ENCODE measurements around the gene RETNLB. TPM values are rescaled to one million over a fixed set of nuclear protein-coding genes. Genes with fewer than 3 reads are reported as not detected.

Gene RETNLB
- total RNA-seq (not detected), polyA plus RNA-seq (ENCODE audit: insufficient read depth, low read depth, low replicate concordance) (not detected)
- long read RNA-seq, donor 1: 0 reads
- long read RNA-seq, donor 2: 0 reads
- long read RNA-seq, donor 3: 0 reads
- long read RNA-seq, donor 4: 0 reads
- long read RNA-seq, donor 5: 0 reads
- long read RNA-seq, donor 6: 0 reads
- long read RNA-seq, donor 7: 0 reads
- long read RNA-seq, donor 8: 0 reads
- long read RNA-seq, donor 9: 0 reads
- long read RNA-seq, donor 10: 0 reads

- no peaks in the 10 kb centered on the region for H3K9me3 ChIP-seq (ENCODE audit: control insufficient read depth in 2 of 3, insufficient read depth in 1 of 3, low read length in 3 of 3)
- FAIRE-seq: no peak
- peak in 2 of 5 donors; percentile 24 to 37 for DNase-seq
- H3K4me3 ChIP-seq (ENCODE audit: low read length in 3 of 3): no peak within 1 kb of the TSS
- no peaks in the 10 kb centered on the region for H3K27me3 ChIP-seq (ENCODE audit: control insufficient read depth, insufficient read depth, low read length)
- TF ChIP-seq CTCF (IDR thresholded peaks at IDR 0.05; ENCODE audit: borderline replicate concordance, extremely low read depth, insufficient read depth): no peak
- no peaks in the 10 kb centered on the region for H3K4me1 ChIP-seq (ENCODE audit: control insufficient read depth in 2 of 3, insufficient read depth in 2 of 3, low read depth in 1 of 3, low read length in 3 of 3)
- no peak within 1 kb of the TSS for H3K9ac ChIP-seq (ENCODE audit: low read length in 3 of 3)
- H3K27ac ChIP-seq (ENCODE audit: low read depth in 2 of 2, low read length in 2 of 2): no peak within 1 kb of the TSS
- intact Hi-C loops (cut with DNase I): no loop called here
- no peaks in the 10 kb centered on the region for H3K36me3 ChIP-seq (ENCODE audit: control insufficient read depth in 2 of 3, insufficient read depth in 3 of 3, low read length in 3 of 3)
These were observed at the start of gene RETNLB for GRCh38 chr3:108757404-108757982. Gene RETNLB (minus strand): TSS chr3:108757410. CDS start chr3:108757185, 225 bp downstream.

GRCh38 chr3:108806316-108806715 is 49.1 kb upstream of the RETNLB start:
- no peak for TF ChIP-seq CTCF (IDR thresholded peaks at IDR 0.05; ENCODE audit: borderline replicate concordance, extremely low read depth, insufficient read depth)

GRCh38 chr3:108804966-108805365 is 47.8 kb upstream of the RETNLB start:
- no peak for TF ChIP-seq CTCF (IDR thresholded peaks at IDR 0.05; ENCODE audit: borderline replicate concordance, extremely low read depth, insufficient read depth)
- no peaks in the 10 kb centered on the region for H3K27me3 ChIP-seq (ENCODE audit: control insufficient read depth, insufficient read depth, low read length)
- no peak overlapping the region for H3K9ac ChIP-seq (ENCODE audit: low read length in 3 of 3)
- no peaks in the 10 kb centered on the region for H3K36me3 ChIP-seq (ENCODE audit: control insufficient read depth in 2 of 3, insufficient read depth in 3 of 3, low read length in 3 of 3)
- no peaks in the 10 kb centered on the region for H3K9me3 ChIP-seq (ENCODE audit: control insufficient read depth in 2 of 3, insufficient read depth in 1 of 3, low read length in 3 of 3)
- intact Hi-C loops (cut with DNase I): no loop called here
- no peak overlapping the region for H3K4me3 ChIP-seq (ENCODE audit: low read length in 3 of 3)
- H3K4me1 ChIP-seq (ENCODE audit: control insufficient read depth in 2 of 3, insufficient read depth in 2 of 3, low read depth in 1 of 3, low read length in 3 of 3): no peaks in the 10 kb centered on the region
- DNase-seq (no peak), FAIRE-seq (no peak)
- H3K27ac ChIP-seq (ENCODE audit: low read depth in 2 of 2, low read length in 2 of 2): no peak overlapping the region

More at GRCh38 chr3:108806316-108806715, 49.1 kb upstream of the RETNLB start:
- H3K9me3 ChIP-seq (ENCODE audit: control insufficient read depth in 2 of 3, insufficient read depth in 1 of 3, low read length in 3 of 3): no peaks in the 10 kb centered on the region
- H3K36me3 ChIP-seq (ENCODE audit: control insufficient read depth in 2 of 3, insufficient read depth in 3 of 3, low read length in 3 of 3): no peaks in the 10 kb centered on the region
- no peak overlapping the region for H3K27ac ChIP-seq (ENCODE audit: low read depth in 2 of 2, low read length in 2 of 2)
- no peak overlapping the region for H3K9ac ChIP-seq (ENCODE audit: low read length in 3 of 3)
- no peaks in the 10 kb centered on the region for H3K4me1 ChIP-seq (ENCODE audit: control insufficient read depth in 2 of 3, insufficient read depth in 2 of 3, low read depth in 1 of 3, low read length in 3 of 3)
- FAIRE-seq: no peak
- no peak overlapping the region for H3K4me3 ChIP-seq (ENCODE audit: low read length in 3 of 3)
- DNase-seq: no peak
- intact Hi-C loops (cut with DNase I): no loop called here
- no peaks in the 10 kb centered on the region for H3K27me3 ChIP-seq (ENCODE audit: control insufficient read depth, insufficient read depth, low read length)
